RWPE2 (cell line): ENCODE measurements around the gene USE1.

Experiments
- ATAC-seq: fragments of 200-7000 bp; cut with Tn5 transposase; 3 replicates; pipeline ENCODE4 v1.9.1; 2021; ENCODE audit warnings: low read depth
- DNase-seq: peaks from one replicate; pipeline ENCODE4 v3.0.0-alpha.2; 2020; ENCODE audit warnings: low spot score
- H3K27ac ChIP-seq: fragments of 450-650 bp; 2 replicates; pipeline ENCODE4 v1.5.1; 2017; ENCODE audit warnings: mild to moderate bottlenecking; ENCODE audit not compliant: poor library complexity, severe bottlenecking
- H3K27me3 ChIP-seq: fragments of 250-450 bp; sonication (Bioruptor Pico); 2 replicates; pipeline ENCODE4 v1.5.1; 2021; ENCODE audit warnings: mild to moderate bottlenecking, moderate library complexity; ENCODE audit not compliant: insufficient read depth, poor library complexity, severe bottlenecking
- H3K36me3 ChIP-seq: fragments of 250-450 bp; sonication (Bioruptor Pico); 2 replicates; pipeline ENCODE4 v1.5.1; 2020; ENCODE audit warnings: low read depth, mild to moderate bottlenecking, moderate library complexity
- H3K4me1 ChIP-seq: fragments of 250-450 bp; sonication (Bioruptor Pico); 2 replicates; pipeline ENCODE4 v1.5.1; 2021; ENCODE audit warnings: mild to moderate bottlenecking, moderate library complexity; ENCODE audit not compliant: insufficient read depth, poor library complexity, severe bottlenecking
- H3K4me3 ChIP-seq: fragments of 250-450 bp; sonication (Bioruptor Pico); 2 replicates; pipeline ENCODE4 v1.5.1; 2021; ENCODE audit warnings: mild to moderate bottlenecking, moderate library complexity; ENCODE audit not compliant: severe bottlenecking
- H3K9me3 ChIP-seq: fragments of 250-450 bp; sonication (Bioruptor Pico); 2 replicates; pipeline ENCODE4 v1.5.1; 2021; ENCODE audit warnings: mild to moderate bottlenecking, moderate library complexity; ENCODE audit not compliant: severe bottlenecking
- CTCF ChIP-seq: fragments of 450-650 bp; IDR thresholded peaks from one replicate; pipeline ENCODE4 v1.5.1; 2017; ENCODE audit warnings: mild to moderate bottlenecking, moderate library complexity; ENCODE audit not compliant: poor library complexity, severe bottlenecking

USE1 gene

GRCh38 chr19:17195106-17195505 lies 20.1 kb upstream of the USE1 start:
- Histone ChIP-seq H3K27me3 (no peaks in the 10 kb centered on the region), H3K27ac (no peak overlapping the region), H3K9me3 (no peaks in the 10 kb centered on the region), H3K36me3 (peaks cover 40% of the 10 kb centered on the region), H3K4me3 (no peak overlapping the region), H3K4me1 (no peaks in the 10 kb centered on the region)
- no peak for ATAC-seq
- TF ChIP-seq CTCF: no peak
- no peak for DNase-seq

- H3K27me3 ChIP-seq: no peaks in the 10 kb centered on the region
- no peaks in the 10 kb centered on the region for H3K9me3 ChIP-seq
- no peak for TF ChIP-seq CTCF
- H3K4me3 ChIP-seq: no peak overlapping the region
- H3K4me1 ChIP-seq: no peaks in the 10 kb centered on the region
- H3K27ac ChIP-seq: no peak overlapping the region
- peaks cover 50% of the 10 kb centered on the region for H3K36me3 ChIP-seq
- DNase-seq: no peak
- ATAC-seq: no peak
Measured at GRCh38 chr19:17196610-17197009, 18.5 kb upstream of the USE1 start.

- no peaks in the 10 kb centered on the region for H3K9me3 ChIP-seq
- no peak overlapping the region for H3K4me3 ChIP-seq
- H3K36me3 ChIP-seq: peaks cover 51% of the 10 kb centered on the region
- TF ChIP-seq CTCF: no peak
- H3K27ac ChIP-seq: no peak overlapping the region
- DNase-seq (no peak), ATAC-seq (no peak)
- H3K27me3 ChIP-seq: no peaks in the 10 kb centered on the region
- no peaks in the 10 kb centered on the region for H3K4me1 ChIP-seq
Measured at GRCh38 chr19:17197666-17198065, 17.5 kb upstream of the USE1 start.

GRCh38 chr19:17200408-17201079 lies 14.6 kb upstream of the USE1 start:
- peaks cover 43% of the 10 kb centered on the region for H3K36me3 ChIP-seq

More at GRCh38 chr19:17200408-17201079, 14.6 kb upstream of the USE1 start:
- Histone ChIP-seq H3K9me3 (no peaks in the 10 kb centered on the region), H3K27ac (no peak overlapping the region), H3K4me3 (no peak overlapping the region), H3K4me1 (no peaks in the 10 kb centered on the region), H3K27me3 (no peaks in the 10 kb centered on the region)
- ATAC-seq (no peak), DNase-seq (no peak)
- no peak for TF ChIP-seq CTCF
